Colonic mucosa (tissue), 4 donors: ENCODE results near the gene DACH1. TPM values are rescaled to one million over a fixed set of nuclear protein-coding genes. Genes with fewer than 3 reads are reported as not detected.

Experiments
- DNase-seq: peaks from one replicate; pipeline ENCODE4 v3.0.0-alpha.2; 2020
- H3K27ac ChIP-seq: fragments of 200-600 bp; one replicate; pipeline ENCODE4 v1.8.0; 2021
- H3K27me3 ChIP-seq: fragments of 200-600 bp; one replicate; pipeline ENCODE4 v1.8.0; 2021
- H3K36me3 ChIP-seq: fragments of 200-600 bp; one replicate; pipeline ENCODE4 v1.8.0; 2021
- H3K4me1 ChIP-seq: fragments of 200-600 bp; one replicate; pipeline ENCODE4 v1.8.0; 2021; ENCODE audit warnings: mild to moderate bottlenecking
- H3K4me3 ChIP-seq: fragments of 200-600 bp; one replicate; pipeline ENCODE4 v1.8.0; 2021
- H3K9ac ChIP-seq, 2 donors: one replicate each; pipeline ENCODE4 v1.7.0; 2013; ENCODE audit warnings: control low read depth in 2 of 2, low read depth in 2 of 2, low read length in 2 of 2
- H3K9me3 ChIP-seq: fragments of 200-600 bp; one replicate; pipeline ENCODE4 v1.8.0; 2021
- intact Hi-C: fragments of 100-400 bp; cut with DNase I; formaldehyde crosslinking; loops from one replicate; pipeline ENCODE4 v1.14.1; 2022
- total RNA-seq, 2 donors: library from RNA; stranded (reverse); fragmentation: NEBNext Ultra II Directional in 1 of 2; extraction: Animal tissue kit (Norgen Biotek cat#: 25700) in 1 of 2; gene quantifications; one replicate each; pipeline ENCODE4 v1.2.1, GENCODE V29; 2021
- TF ChIP-seq, protein P1 (sequence below): fragments of 200-600 bp; IDR thresholded peaks from one replicate; pipeline ENCODE4 v1.8.0; 2022; ENCODE audit warnings: antibody characterized with exemption, mild to moderate bottlenecking
- donor health status: healthy.
- donor health status: DM: no; HTN: no; CAD: no.
- donor health status: DM: no; HTN: no; CAD: no.

Gene DACH1
- total RNA-seq, 2 donors from 2014 or later = 3.9 to 5.2 TPM

DNA sequence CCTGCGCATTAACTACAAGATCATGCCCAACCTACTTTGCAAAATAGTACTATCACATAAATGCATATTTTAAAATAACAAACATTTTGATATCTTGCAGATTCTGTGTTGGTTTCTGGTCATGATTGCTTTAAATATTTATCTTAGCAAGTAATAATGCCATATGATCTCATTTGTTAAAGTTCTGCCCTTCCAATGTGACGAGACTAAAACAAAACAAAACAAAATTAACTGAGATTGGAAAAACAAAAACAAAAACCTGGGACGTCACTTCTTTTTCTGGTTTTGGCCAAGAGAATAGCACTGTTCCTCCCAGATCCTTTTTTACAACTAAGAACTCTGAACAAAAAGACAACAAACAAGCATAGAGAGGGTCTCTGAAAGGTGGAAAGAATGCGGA, 436.3 kb downstream of the DACH1 start:
- TF ChIP-seq, protein P1, sequence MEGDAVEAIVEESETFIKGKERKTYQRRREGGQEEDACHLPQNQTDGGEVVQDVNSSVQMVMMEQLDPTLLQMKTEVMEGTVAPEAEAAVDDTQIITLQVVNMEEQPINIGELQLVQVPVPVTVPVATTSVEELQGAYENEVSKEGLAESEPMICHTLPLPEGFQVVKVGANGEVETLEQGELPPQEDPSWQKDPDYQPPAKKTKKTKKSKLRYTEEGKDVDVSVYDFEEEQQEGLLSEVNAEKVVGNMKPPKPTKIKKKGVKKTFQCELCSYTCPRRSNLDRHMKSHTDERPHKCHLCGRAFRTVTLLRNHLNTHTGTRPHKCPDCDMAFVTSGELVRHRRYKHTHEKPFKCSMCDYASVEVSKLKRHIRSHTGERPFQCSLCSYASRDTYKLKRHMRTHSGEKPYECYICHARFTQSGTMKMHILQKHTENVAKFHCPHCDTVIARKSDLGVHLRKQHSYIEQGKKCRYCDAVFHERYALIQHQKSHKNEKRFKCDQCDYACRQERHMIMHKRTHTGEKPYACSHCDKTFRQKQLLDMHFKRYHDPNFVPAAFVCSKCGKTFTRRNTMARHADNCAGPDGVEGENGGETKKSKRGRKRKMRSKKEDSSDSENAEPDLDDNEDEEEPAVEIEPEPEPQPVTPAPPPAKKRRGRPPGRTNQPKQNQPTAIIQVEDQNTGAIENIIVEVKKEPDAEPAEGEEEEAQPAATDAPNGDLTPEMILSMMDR = no peak
- no peak overlapping the region for H3K27ac ChIP-seq
- H3K4me1 ChIP-seq = no peaks in the 10 kb centered on the region
- no peak overlapping the region for H3K4me3 ChIP-seq
- no peak for DNase-seq
- no peaks in the 10 kb centered on the region for H3K27me3 ChIP-seq
- intact Hi-C loops = no loop called here
- H3K9me3 ChIP-seq = no peaks in the 10 kb centered on the region
- no peaks in the 10 kb centered on the region for H3K36me3 ChIP-seq
- no peak overlapping the region for H3K9ac ChIP-seq

DNA sequence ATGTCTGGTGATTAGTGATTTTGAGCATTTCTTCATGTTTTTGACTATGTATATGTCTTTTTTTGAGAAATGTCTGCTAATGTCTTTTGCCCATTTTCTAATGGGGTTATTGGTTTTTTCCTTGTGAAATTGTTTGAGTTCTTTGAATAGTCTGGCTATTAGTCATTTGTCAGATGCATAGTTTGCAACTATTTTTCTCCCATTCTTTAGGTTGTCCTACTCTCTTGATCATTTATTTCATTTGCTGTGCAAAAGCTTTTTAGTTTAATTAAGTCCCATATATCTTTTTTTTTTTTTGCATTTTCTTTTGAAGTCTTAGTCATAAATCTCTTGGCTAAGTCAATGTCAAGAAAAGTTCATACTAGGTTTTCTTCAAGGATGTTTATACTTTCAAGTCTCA, 449.8 kb downstream of the DACH1 start:
- H3K4me1 ChIP-seq = no peaks in the 10 kb centered on the region
- H3K4me3 ChIP-seq = no peak overlapping the region
- H3K27me3 ChIP-seq = no peaks in the 10 kb centered on the region
- H3K9me3 ChIP-seq = no peaks in the 10 kb centered on the region
- no peaks in the 10 kb centered on the region for H3K36me3 ChIP-seq
- no peak overlapping the region for H3K9ac ChIP-seq
- H3K27ac ChIP-seq = no peak overlapping the region
- TF ChIP-seq, protein P1 = no peak
- intact Hi-C loops = no loop called here
- DNase-seq = no peak

DNA sequence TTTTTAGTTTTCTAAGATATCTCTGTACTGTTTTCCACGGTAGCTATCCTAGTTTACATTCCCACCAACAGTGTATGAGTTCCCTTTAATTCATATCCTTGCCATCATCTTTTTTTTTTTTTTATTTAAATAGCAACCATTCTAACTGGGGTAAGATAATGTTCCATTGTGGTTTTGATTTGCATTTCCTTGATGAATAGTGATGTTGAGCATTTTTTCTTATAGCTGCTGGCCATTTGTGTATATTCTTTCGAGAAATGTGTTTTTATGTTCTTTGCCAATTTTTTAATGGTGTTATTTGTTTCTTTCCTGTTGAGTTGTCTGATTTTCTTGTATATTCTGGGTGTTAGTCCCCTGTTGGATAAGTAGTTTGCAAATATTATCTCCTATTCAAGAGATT, 454.8 kb downstream of the DACH1 start:
- Histone ChIP-seq H3K4me1 (no peaks in the 10 kb centered on the region), H3K9me3 (no peaks in the 10 kb centered on the region), H3K9ac (no peak overlapping the region), H3K4me3 (no peak overlapping the region), H3K36me3 (no peaks in the 10 kb centered on the region), H3K27me3 (no peaks in the 10 kb centered on the region), H3K27ac (no peak overlapping the region)
- intact Hi-C loops = no loop called here
- TF ChIP-seq, protein P1 = no peak
- no peak for DNase-seq

DNA sequence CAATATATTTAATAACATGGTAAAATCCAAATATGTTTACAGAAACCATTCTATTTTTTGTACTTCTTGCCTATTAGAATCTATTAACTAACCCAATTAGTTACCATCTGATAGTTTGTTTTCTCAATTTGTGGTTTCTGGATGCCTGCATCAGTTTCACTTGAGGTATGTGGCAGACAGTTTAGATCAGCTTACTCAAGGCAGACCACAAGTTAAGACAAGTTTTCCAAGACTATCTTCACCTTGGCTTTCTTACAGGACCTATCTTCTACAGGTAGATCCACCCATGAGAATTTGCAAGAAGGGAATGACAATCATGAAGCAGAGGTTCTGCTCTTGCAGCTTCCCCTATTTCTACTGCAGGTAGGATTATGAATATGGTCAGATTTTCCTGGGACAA, 458.6 kb downstream of the DACH1 start:
- Histone ChIP-seq H3K4me1 (no peaks in the 10 kb centered on the region), H3K9ac (no peak overlapping the region), H3K9me3 (no peaks in the 10 kb centered on the region), H3K27ac (no peak overlapping the region), H3K36me3 (no peaks in the 10 kb centered on the region), H3K27me3 (no peaks in the 10 kb centered on the region), H3K4me3 (no peak overlapping the region)
- DNase-seq = no peak
- TF ChIP-seq, protein P1 = no peak
- intact Hi-C loops = no loop called here

DNA sequence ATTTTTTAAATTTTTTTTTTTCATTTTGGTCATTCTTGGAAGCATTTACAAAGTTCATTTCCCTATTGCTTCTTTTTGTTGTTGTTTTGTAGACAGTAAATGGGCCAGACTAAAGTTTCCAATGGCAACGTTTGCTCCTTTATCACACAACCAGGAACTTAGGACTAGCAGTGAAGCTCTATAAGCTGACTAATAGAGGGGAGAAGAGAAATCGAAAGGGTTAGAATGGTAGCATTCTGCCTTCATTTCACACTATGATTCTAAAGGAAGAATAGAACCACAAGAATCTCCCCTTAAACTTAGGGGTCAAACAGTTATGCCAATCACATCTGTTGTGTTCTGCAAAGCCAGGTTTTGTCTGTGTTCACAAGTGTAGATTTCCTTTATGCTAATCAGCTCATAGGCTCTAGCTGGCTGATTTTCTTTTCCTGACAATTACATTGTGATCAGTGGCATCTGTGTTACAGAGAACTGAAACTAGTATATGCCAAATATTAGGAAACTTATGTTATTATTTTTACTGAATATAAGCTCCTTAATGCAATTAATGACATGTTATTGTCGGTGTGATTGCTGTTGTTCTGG, 467.3 kb downstream of the DACH1 start:
- no peaks in the 10 kb centered on the region for H3K4me1 ChIP-seq
- intact Hi-C loops = no loop called here
- no peaks in the 10 kb centered on the region for H3K9me3 ChIP-seq
- H3K27me3 ChIP-seq = no peaks in the 10 kb centered on the region
- no peak overlapping the region for H3K4me3 ChIP-seq
- H3K27ac ChIP-seq = no peak overlapping the region
- TF ChIP-seq, protein P1 = no peak
- DNase-seq = no peak
- no peaks in the 10 kb centered on the region for H3K36me3 ChIP-seq
- no peak overlapping the region for H3K9ac ChIP-seq

DNA sequence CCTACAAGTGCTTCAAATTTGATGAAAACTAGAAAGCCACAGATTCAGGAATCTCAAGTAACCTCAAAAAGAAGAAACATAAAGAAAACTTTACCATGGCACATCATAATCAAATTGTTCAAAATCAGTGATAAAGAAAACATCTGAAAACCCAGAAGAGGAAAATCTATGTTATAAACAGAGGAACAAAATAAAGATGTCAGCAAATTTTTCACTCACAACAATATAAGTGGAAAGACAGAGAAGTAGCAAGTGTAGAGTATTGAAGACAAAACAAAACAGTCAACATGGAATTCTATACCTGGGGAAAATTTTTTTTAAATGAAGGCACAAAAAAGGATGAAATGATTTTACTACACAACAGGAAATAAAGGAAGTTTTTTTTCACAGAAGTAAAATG, 470.9 kb downstream of the DACH1 start:
- intact Hi-C loops = no loop called here
- TF ChIP-seq, protein P1 = no peak
- no peaks in the 10 kb centered on the region for H3K36me3 ChIP-seq
- H3K27ac ChIP-seq = no peak overlapping the region
- no peaks in the 10 kb centered on the region for H3K4me1 ChIP-seq
- no peaks in the 10 kb centered on the region for H3K27me3 ChIP-seq
- DNase-seq = no peak
- H3K4me3 ChIP-seq = no peak overlapping the region
- H3K9ac ChIP-seq = no peak overlapping the region
- no peaks in the 10 kb centered on the region for H3K9me3 ChIP-seq
